T-cell (primary cell): Measurements from ENCODE around the gene IQSEC3. TPM values are rescaled to one million over a fixed set of nuclear protein-coding genes. Genes with fewer than 3 reads are reported as not detected.

Experiments
- ATAC-seq, 4 experiments: fragments of 200-7000 bp in 3 of 4; fragments of 150-1000 bp in 1 of 4; cut with Tn5 transposase; replicated peaks in 1 of 4; 1 replicate in 3 of 4; 2 replicates in 1 of 4; pipeline ENCODE4 v1.10.0; 2021; ENCODE audit warnings: moderate library complexity in 3 of 4, mild to moderate bottlenecking in 2 of 4, moderate number of reproducible peaks in 1 of 4
- CTCF ChIA-PET, 2 donors: fragments of 300-600 bp; sonication (Branson Sonifier 250); formaldehyde crosslinking; loops; one replicate each; lab custom pipeline; 2022; ENCODE audit warnings: antibody characterized with exemption in 2 of 2; lab: Charles Lee
- POLR2A ChIA-PET, 2 donors: fragments of 300-600 bp; sonication (Branson Sonifier 250); formaldehyde crosslinking; loops; one replicate each; lab custom pipeline; 2022; ENCODE audit warnings: antibody characterized with exemption in 2 of 2; lab: Charles Lee
- DNase-seq, 35 experiments: peaks; one replicate each; pipeline versions ENCODE4 v3.0.0 to v3.0.0-alpha.2; 2013 to 2023
- H3K27ac ChIP-seq: one replicate; pipeline ENCODE4 v1.5.1; 2013; ENCODE audit warnings: low read length
- H3K27me3 ChIP-seq, 2 experiments: replicated peaks in 1 of 2; 1 replicate in 1 of 2; 2 replicates in 1 of 2; pipeline versions ENCODE4 v1.6.1 to v1.7.0; 2013; ENCODE audit warnings: low read length in 1 of 2, mixed read lengths in 1 of 2; ENCODE audit not compliant: control insufficient read depth in 2 of 2, insufficient read depth in 2 of 2; ENCODE audit errors: extremely low read depth in 1 of 2
- H3K36me3 ChIP-seq, 2 donors: 1 replicate in 1 of 2; 2 replicates in 1 of 2; pipeline versions ENCODE4 v1.6.1 to v1.7.0; 2013; ENCODE audit warnings: low read length in 1 of 2; ENCODE audit not compliant: control insufficient read depth in 2 of 2, insufficient read depth in 1 of 2; ENCODE audit errors: extremely low read depth in 1 of 2
- H3K4me1 ChIP-seq, 2 experiments: 1 replicate in 1 of 2; 2 replicates in 1 of 2; pipeline versions ENCODE4 v1.6.1 to v1.7.0; 2013; ENCODE audit warnings: low read length in 2 of 2, mixed read lengths in 1 of 2; ENCODE audit not compliant: insufficient read depth in 2 of 2, control insufficient read depth in 1 of 2; ENCODE audit errors: extremely low read depth in 1 of 2
- H3K4me3 ChIP-seq, 2 donors: 1 replicate in 1 of 2; 2 replicates in 1 of 2; pipeline versions ENCODE4 v1.5.1 to v1.7.0; 2013; ENCODE audit warnings: mild to moderate bottlenecking in 2 of 2, low read length in 1 of 2, moderate library complexity in 1 of 2; ENCODE audit not compliant: control insufficient read depth in 1 of 2; ENCODE audit errors: extremely low read depth in 1 of 2
- H3K9me3 ChIP-seq: 2 replicates; pipeline ENCODE4 v1.7.0; 2013
- H3K27ac Mint-ChIP-seq, 2 donors: one replicate each; pipeline ENCODE4 v1.8.0; 2020 to 2021; ENCODE audit warnings: mild to moderate bottlenecking in 2 of 2, mixed read lengths in 2 of 2
- H3K27me3 Mint-ChIP-seq, 2 donors: one replicate each; pipeline ENCODE4 v1.8.0; 2021 to 2022; ENCODE audit warnings: mixed read lengths in 2 of 2
- H3K36me3 Mint-ChIP-seq: one replicate; pipeline ENCODE4 v1.8.0; 2021; ENCODE audit warnings: mixed read lengths
- H3K4me1 Mint-ChIP-seq, 3 donors: one replicate each; pipeline ENCODE4 v1.8.0; 2020 to 2022; ENCODE audit warnings: mixed read lengths in 3 of 3, mild to moderate bottlenecking in 1 of 3
- H3K4me3 Mint-ChIP-seq, 3 donors: one replicate each; pipeline ENCODE4 v1.8.0; 2020 to 2022; ENCODE audit warnings: mild to moderate bottlenecking in 3 of 3, mixed read lengths in 3 of 3, moderate library complexity in 3 of 3
- H3K9me3 Mint-ChIP-seq, 3 donors: one replicate each; pipeline ENCODE4 v1.8.0; 2020 to 2022; ENCODE audit warnings: mixed read lengths in 3 of 3
- WGBS: methylation state at CpG from one replicate; pipeline ENCODE4 v1.1.5; 2013; ENCODE audit warnings: missing lambda C conversion rate; ENCODE audit not compliant: insufficient coverage; 5-methylcytosine and 5-hydroxymethylcytosine counted together
- total RNA-seq, 35 experiments: library from RNA in 6 of 35; stranded (reverse) in 6 of 35; fragments of 120-200 nt in 1 of 35; gene quantifications; one replicate each; pipeline versions ENCODE4 v1.2.1 to v1.2.4 and lab custom pipeline; 2013 to 2026

Gene IQSEC3
- total RNA-seq, 5 donors from 2014 or later (not counting 1 experiment from before 2014, with no cell fraction given): 0.30 to 7.3 (median 2.9) TPM

GRCh38 chr12:109872-110271, 43.3 kb downstream of the IQSEC3 start:
- CTCF ChIA-PET: no interaction called here
- H3K36me3 Mint-ChIP-seq: no peaks in the 10 kb centered on the region
- no peak overlapping the region for H3K4me3 Mint-ChIP-seq
- Histone ChIP-seq H3K36me3 (no peaks in the 10 kb centered on the region), H3K4me1 (peaks cover 0 to 2% of the 10 kb centered on the region in 2 experiments), H3K4me3 (no peak overlapping the region), H3K27ac (no peak overlapping the region), H3K27me3 (peaks cover 0 to 27% of the 10 kb centered on the region in 2 experiments), H3K9me3 (no peaks in the 10 kb centered on the region)
- H3K27ac Mint-ChIP-seq: no peak overlapping the region
- 38% methylated on average over 3 of the region's 3 CpGs for WGBS
- no peaks in the 10 kb centered on the region for H3K9me3 Mint-ChIP-seq
- POLR2A ChIA-PET: no interaction called here
- H3K27me3 Mint-ChIP-seq: peaks cover 20 to 22% of the 10 kb centered on the region in 2 donors
- ATAC-seq (no peak), DNase-seq (no peak)
- H3K4me1 Mint-ChIP-seq: peaks cover 12 to 17% (median 12%) of the 10 kb centered on the region in 3 donors

GRCh38 chr12:111699-112493, 45.3 kb downstream of the IQSEC3 start:
- Mint-ChIP-seq H3K4me3 (no peak overlapping the region), H3K9me3 (no peaks in the 10 kb centered on the region), H3K36me3 (no peaks in the 10 kb centered on the region), H3K27me3 (peaks cover 24 to 31% of the 10 kb centered on the region in 2 donors), H3K4me1 (peaks cover 10 to 14% (median 12%) of the 10 kb centered on the region in 3 donors), H3K27ac (no peak overlapping the region)
- H3K27ac ChIP-seq: no peak overlapping the region
- H3K4me1 ChIP-seq: peaks cover 0 to 2% of the 10 kb centered on the region in 2 experiments
- POLR2A ChIA-PET: no interaction called here
- no peaks in the 10 kb centered on the region for H3K36me3 ChIP-seq
- WGBS: 65% methylated on average over 7 of the region's 11 CpGs
- H3K9me3 ChIP-seq: no peaks in the 10 kb centered on the region
- DNase-seq (no peak), ATAC-seq (no peak)
- H3K27me3 ChIP-seq: peaks cover 0 to 29% of the 10 kb centered on the region in 2 experiments
- H3K4me3 ChIP-seq: no peak overlapping the region
- CTCF ChIA-PET: no interaction called here

- H3K27me3 Mint-ChIP-seq: peaks cover 28 to 38% of the 10 kb centered on the region in 2 donors
- peaks cover 10 to 14% (median 12%) of the 10 kb centered on the region in 3 donors for H3K4me1 Mint-ChIP-seq
- Histone ChIP-seq H3K4me3 (no peak overlapping the region), H3K36me3 (no peaks in the 10 kb centered on the region), H3K27me3 (peaks cover 0 to 42% of the 10 kb centered on the region in 2 experiments), H3K27ac (no peak overlapping the region), H3K9me3 (no peaks in the 10 kb centered on the region), H3K4me1 (peaks cover 0 to 2% of the 10 kb centered on the region in 2 experiments)
- POLR2A ChIA-PET: no interaction called here
- H3K36me3 Mint-ChIP-seq: no peaks in the 10 kb centered on the region
- no peak overlapping the region for H3K27ac Mint-ChIP-seq
- DNase-seq (no peak), ATAC-seq (no peak)
- no peak overlapping the region for H3K4me3 Mint-ChIP-seq
- no peaks in the 10 kb centered on the region for H3K9me3 Mint-ChIP-seq
- CTCF ChIA-PET: no interaction called here
- 67% methylated on average over 1 of the region's 4 CpGs for WGBS
Observed at GRCh38 chr12:113347-113746, 46.8 kb downstream of the IQSEC3 start.

- Mint-ChIP-seq H3K36me3 (no peaks in the 10 kb centered on the region), H3K4me1 (peaks cover 5 to 6% (median 6%) of the 10 kb centered on the region in 3 donors), H3K27me3 (peaks cover 37 to 40% of the 10 kb centered on the region in 2 donors), H3K27ac (no peak overlapping the region), H3K4me3 (no peak overlapping the region), H3K9me3 (no peaks in the 10 kb centered on the region)
- no peak for ATAC-seq
- ChIA-PET CTCF (no interaction called here), POLR2A (no interaction called here)
- Histone ChIP-seq H3K36me3 (no peaks in the 10 kb centered on the region), H3K27me3 (peaks cover 0 to 37% of the 10 kb centered on the region in 2 experiments), H3K4me1 (no peaks in the 10 kb centered on the region), H3K27ac (no peak overlapping the region), H3K4me3 (no peak overlapping the region), H3K9me3 (no peaks in the 10 kb centered on the region)
- 65% methylated on average over 4 of the region's 4 CpGs for WGBS
- DNase-seq: no peak
Observed at GRCh38 chr12:114626-115211, 48.2 kb downstream of the IQSEC3 start.

GRCh38 chr12:115518-115917, 49.0 kb downstream of the IQSEC3 start:
- Mint-ChIP-seq H3K27me3 (peaks cover 41 to 43% of the 10 kb centered on the region in 2 donors), H3K27ac (no peak overlapping the region), H3K36me3 (no peaks in the 10 kb centered on the region), H3K9me3 (no peaks in the 10 kb centered on the region), H3K4me1 (no peaks in the 10 kb centered on the region), H3K4me3 (no peak overlapping the region)
- ChIA-PET POLR2A (no interaction called here), CTCF (no interaction called here)
- no peaks in the 10 kb centered on the region for H3K9me3 ChIP-seq
- H3K4me3 ChIP-seq: no peak overlapping the region
- H3K4me1 ChIP-seq: no peaks in the 10 kb centered on the region
- H3K36me3 ChIP-seq: no peaks in the 10 kb centered on the region
- DNase-seq (no peak), ATAC-seq (no peak)
- H3K27me3 ChIP-seq: peaks cover 0 to 37% of the 10 kb centered on the region in 2 experiments
- no peak overlapping the region for H3K27ac ChIP-seq
- WGBS: 67% methylated on average over 1 of the region's 5 CpGs

GRCh38 chr12:115960-116915, 49.7 kb downstream of the IQSEC3 start:
- CTCF ChIA-PET: interaction anchor here in 1 of 2 donors (0.6 kb wide), 1 partner anchor 42 kb away, joined by 4 read pairs; no protein-coding TSS in a partner anchor

More at GRCh38 chr12:115960-116915, 49.7 kb downstream of the IQSEC3 start:
- peaks cover 0 to 39% of the 10 kb centered on the region in 2 experiments for H3K27me3 ChIP-seq
- WGBS: 52% methylated on average over 6 of the region's 19 CpGs
- no peaks in the 10 kb centered on the region for H3K9me3 Mint-ChIP-seq
- DNase-seq: no peak
- H3K4me3 Mint-ChIP-seq: no peak overlapping the region
- no peaks in the 10 kb centered on the region for H3K36me3 ChIP-seq
- no peaks in the 10 kb centered on the region for H3K4me1 Mint-ChIP-seq
- no peak overlapping the region for H3K27ac ChIP-seq
- no peak for ATAC-seq
- POLR2A ChIA-PET: no interaction called here
- H3K4me3 ChIP-seq: no peak overlapping the region
- H3K27me3 Mint-ChIP-seq: peaks cover 41 to 43% of the 10 kb centered on the region in 2 donors
- no peaks in the 10 kb centered on the region for H3K36me3 Mint-ChIP-seq
- no peaks in the 10 kb centered on the region for H3K4me1 ChIP-seq
- H3K9me3 ChIP-seq: no peaks in the 10 kb centered on the region
- H3K27ac Mint-ChIP-seq: no peak overlapping the region
